Epithelial cell of esophagus (primary cell): ENCODE data around the gene CES4A.

Experiments
- DNase-seq: peaks from one replicate; pipeline ENCODE4 v3.0.0; 2010; ENCODE audit warnings: low read depth
- H3K4me3 ChIP-seq: 2 replicates; pipeline ENCODE4 v1.5.1; 2011; ENCODE audit warnings: mild to moderate bottlenecking, low read length, control low read depth
- CTCF ChIP-seq: IDR thresholded peaks from 2 replicates; pipeline ENCODE4 v1.5.1; 2011; ENCODE audit warnings: low read depth, mild to moderate bottlenecking, low read length, control low read depth, inconsistent platforms; ENCODE audit not compliant: insufficient read depth; ENCODE audit errors: missing control alignments

The CES4A gene

GRCh38 chr16:66976746-66977145, 11.6 kb upstream of the CES4A start:
- no peak for TF ChIP-seq CTCF
- DNase-seq: no peak
- no peak overlapping the region for H3K4me3 ChIP-seq

GRCh38 chr16:66977341-66978113, 10.9 kb upstream of the CES4A start:
- no peak overlapping the region for H3K4me3 ChIP-seq
- peak; percentile 85 for DNase-seq
- TF ChIP-seq CTCF: peak; percentile 92

- TF ChIP-seq CTCF: no peak
- no peak overlapping the region for H3K4me3 ChIP-seq
- peak; percentile 39 for DNase-seq
Measured at GRCh38 chr16:66979011-66979717, 9.2 kb upstream of the CES4A start.

- DNase-seq: no peak
- no peak for TF ChIP-seq CTCF
- no peak overlapping the region for H3K4me3 ChIP-seq
Measured at GRCh38 chr16:66983033-66983432, 5.4 kb upstream of the CES4A start.

GRCh38 chr16:66984892-66985311, 3.5 kb upstream of the CES4A start:
- no peak overlapping the region for H3K4me3 ChIP-seq
- no peak for DNase-seq
- no peak for TF ChIP-seq CTCF

- TF ChIP-seq CTCF: no peak
- no peak overlapping the region for H3K4me3 ChIP-seq
- no peak for DNase-seq
Measured at GRCh38 chr16:66986559-66986958, 1.8 kb upstream of the CES4A start.
